Hepatocyte (in vitro differentiated cells): Measurements from ENCODE around the gene WBP4.

Experiments used
- EZH2 ChIP-seq: fragments of 200-600 bp; sonication (generic); IDR thresholded peaks from 2 replicates; pipeline ENCODE4 v1.6.1; 2016; ENCODE audit warnings: antibody characterized with exemption, mild to moderate bottlenecking, borderline replicate concordance
- EZH2phosphoT487 ChIP-seq: fragments of 200-600 bp; sonication (generic); IDR thresholded peaks from one replicate; pipeline ENCODE4 v1.6.1; 2018; ENCODE audit warnings: antibody characterized with exemption, mild to moderate bottlenecking, low read depth, moderate library complexity; ENCODE audit not compliant: unreplicated experiment, severe bottlenecking
- TF ChIP-seq, protein P1 (sequence below): fragments of 200-600 bp; sonication (generic); IDR thresholded peaks from 2 replicates; pipeline ENCODE4 v1.5.1; 2016; ENCODE audit warnings: antibody characterized with exemption, mild to moderate bottlenecking; ENCODE audit not compliant: poor library complexity

DNA sequence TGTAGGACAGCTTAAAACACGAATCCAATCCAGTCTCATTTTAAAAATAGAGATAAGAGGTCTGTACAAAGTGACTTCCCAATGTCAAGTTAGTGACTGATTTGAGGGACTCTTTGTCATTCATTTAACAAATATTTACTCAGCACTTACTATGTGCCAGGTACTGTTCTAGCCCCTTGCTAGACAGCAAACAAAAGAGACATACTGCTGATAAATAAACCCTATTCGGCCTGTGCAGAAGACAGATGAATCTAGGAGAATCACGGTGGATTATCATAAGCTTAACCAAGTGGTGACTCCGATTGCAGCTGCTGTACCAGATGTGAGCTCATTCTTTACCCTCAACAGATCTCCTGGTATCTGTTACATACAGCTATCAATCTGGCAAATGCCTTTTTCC lies 35.8 kb upstream of the WBP4 start:
- TF ChIP-seq, protein P1, sequence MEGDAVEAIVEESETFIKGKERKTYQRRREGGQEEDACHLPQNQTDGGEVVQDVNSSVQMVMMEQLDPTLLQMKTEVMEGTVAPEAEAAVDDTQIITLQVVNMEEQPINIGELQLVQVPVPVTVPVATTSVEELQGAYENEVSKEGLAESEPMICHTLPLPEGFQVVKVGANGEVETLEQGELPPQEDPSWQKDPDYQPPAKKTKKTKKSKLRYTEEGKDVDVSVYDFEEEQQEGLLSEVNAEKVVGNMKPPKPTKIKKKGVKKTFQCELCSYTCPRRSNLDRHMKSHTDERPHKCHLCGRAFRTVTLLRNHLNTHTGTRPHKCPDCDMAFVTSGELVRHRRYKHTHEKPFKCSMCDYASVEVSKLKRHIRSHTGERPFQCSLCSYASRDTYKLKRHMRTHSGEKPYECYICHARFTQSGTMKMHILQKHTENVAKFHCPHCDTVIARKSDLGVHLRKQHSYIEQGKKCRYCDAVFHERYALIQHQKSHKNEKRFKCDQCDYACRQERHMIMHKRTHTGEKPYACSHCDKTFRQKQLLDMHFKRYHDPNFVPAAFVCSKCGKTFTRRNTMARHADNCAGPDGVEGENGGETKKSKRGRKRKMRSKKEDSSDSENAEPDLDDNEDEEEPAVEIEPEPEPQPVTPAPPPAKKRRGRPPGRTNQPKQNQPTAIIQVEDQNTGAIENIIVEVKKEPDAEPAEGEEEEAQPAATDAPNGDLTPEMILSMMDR = no peak
- TF ChIP-seq EZH2phosphoT487 (no peak), EZH2 (no peak)
